Measurements from ENCODE around the gene INTS6. TPM values are rescaled to one million over a fixed set of nuclear protein-coding genes. Genes with fewer than 3 reads are reported as not detected.

Gene INTS6
- total RNA-seq, 4 donors from 2014 or later, result 22.4 to 35.0 (median 29.8) TPM

- ATAC-seq, result no peak
- no peak for TF ChIP-seq EP300 (IDR thresholded peaks at IDR 0.05)
- TF ChIP-seq POLR2A (IDR thresholded peaks at IDR 0.05), result no peak
- no peak for TF ChIP-seq POLR2AphosphoS5 (IDR thresholded peaks at IDR 0.05)
- TF ChIP-seq, protein P1, sequence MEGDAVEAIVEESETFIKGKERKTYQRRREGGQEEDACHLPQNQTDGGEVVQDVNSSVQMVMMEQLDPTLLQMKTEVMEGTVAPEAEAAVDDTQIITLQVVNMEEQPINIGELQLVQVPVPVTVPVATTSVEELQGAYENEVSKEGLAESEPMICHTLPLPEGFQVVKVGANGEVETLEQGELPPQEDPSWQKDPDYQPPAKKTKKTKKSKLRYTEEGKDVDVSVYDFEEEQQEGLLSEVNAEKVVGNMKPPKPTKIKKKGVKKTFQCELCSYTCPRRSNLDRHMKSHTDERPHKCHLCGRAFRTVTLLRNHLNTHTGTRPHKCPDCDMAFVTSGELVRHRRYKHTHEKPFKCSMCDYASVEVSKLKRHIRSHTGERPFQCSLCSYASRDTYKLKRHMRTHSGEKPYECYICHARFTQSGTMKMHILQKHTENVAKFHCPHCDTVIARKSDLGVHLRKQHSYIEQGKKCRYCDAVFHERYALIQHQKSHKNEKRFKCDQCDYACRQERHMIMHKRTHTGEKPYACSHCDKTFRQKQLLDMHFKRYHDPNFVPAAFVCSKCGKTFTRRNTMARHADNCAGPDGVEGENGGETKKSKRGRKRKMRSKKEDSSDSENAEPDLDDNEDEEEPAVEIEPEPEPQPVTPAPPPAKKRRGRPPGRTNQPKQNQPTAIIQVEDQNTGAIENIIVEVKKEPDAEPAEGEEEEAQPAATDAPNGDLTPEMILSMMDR (IDR thresholded peaks at IDR 0.05), result no peak
- H3K9me3 ChIP-seq, result no peaks in the 10 kb centered on the region
- H3K27ac ChIP-seq, result no peak overlapping the region
- peaks cover 0 to 9% (median 0%) of the 10 kb centered on the region in 3 donors for H3K4me1 ChIP-seq
- no peaks in the 10 kb centered on the region for H3K27me3 ChIP-seq
- WGBS, 2 donors (ENCODE audit: low coverage in 1 of 2), result 80 to 89% methylated on average over 1 of the region's 1 CpG
- H3K36me3 ChIP-seq, result peaks cover 0 to 3% of the 10 kb centered on the region in 2 donors
- H3K4me3 ChIP-seq, result no peak overlapping the region
These were observed 12.5 kb downstream of the INTS6 start for GRCh38 chr13:51440381-51440780.

DNA sequence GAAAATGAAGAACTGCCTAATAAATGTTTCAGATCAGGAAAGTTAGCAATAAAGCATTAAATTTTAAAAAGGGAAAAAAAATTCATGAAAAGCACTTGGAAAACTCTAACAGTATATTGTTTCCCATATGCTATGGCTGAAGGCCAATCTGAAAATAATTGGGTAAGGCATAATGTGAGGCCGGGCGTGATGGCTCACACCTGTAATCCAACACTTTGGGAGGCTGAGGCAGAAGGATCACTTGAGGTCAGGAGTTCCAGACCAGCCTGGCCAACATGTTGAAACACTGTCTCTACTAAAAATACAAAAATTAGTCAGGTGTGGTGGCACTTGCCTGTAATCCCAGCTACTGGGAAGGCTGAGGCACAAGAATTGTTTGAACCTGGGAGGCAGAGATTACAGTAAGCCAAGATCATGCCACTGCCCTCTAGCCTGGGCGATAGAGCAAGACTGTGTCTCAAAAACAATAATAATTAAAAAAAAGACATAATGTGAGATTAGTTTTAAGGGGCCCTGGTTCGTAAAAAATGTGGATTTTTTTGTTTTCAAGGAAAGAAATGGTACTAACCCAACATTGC, 15.2 kb downstream of the INTS6 start:
- 85 to 87% methylated on average over 4 of the region's 4 CpGs for WGBS, 2 donors (ENCODE audit: low coverage in 1 of 2)
- peaks cover 0 to 3% of the 10 kb centered on the region in 2 donors for H3K36me3 ChIP-seq
- ATAC-seq, result no peak
- no peaks in the 10 kb centered on the region for H3K27me3 ChIP-seq
- H3K4me1 ChIP-seq, result peaks cover 0 to 6% (median 0%) of the 10 kb centered on the region in 3 donors
- H3K27ac ChIP-seq, result no peak overlapping the region
- H3K9me3 ChIP-seq, result no peaks in the 10 kb centered on the region
- TF ChIP-seq EP300 (IDR thresholded peaks at IDR 0.05) (no peak), POLR2A (IDR thresholded peaks at IDR 0.05) (no peak), POLR2AphosphoS5 (IDR thresholded peaks at IDR 0.05) (no peak)
- TF ChIP-seq, protein P1 (IDR thresholded peaks at IDR 0.05), result no peak
- H3K4me3 ChIP-seq, result no peak overlapping the region

DNA sequence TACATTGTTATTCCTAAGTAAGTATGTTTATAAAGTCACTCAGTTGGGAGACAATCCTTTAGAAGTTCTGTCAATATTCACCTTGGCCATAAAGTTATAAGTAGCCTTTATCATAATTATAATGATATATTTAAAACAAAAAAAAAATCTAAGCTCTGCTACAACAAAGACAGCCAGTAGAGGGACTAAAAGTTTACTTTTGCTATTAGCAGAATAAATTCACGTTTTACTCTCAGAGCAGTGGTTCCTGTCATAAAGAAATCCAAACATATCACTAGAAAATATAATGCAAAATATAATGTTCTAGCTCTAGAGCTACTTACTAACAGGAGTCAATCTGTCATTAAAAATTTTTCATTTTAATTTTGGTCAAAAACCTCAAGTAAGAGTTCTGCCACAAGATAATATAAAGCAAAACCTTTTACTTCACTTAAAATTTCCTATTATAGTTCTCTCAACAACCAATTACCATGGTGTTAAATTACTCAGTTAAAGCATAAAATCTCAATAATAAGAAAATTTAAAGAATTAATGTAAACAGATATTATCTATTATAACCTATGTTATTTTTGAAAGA, 17.7 kb downstream of the INTS6 start:
- Histone ChIP-seq H3K36me3 (peaks cover 0 to 4% of the 10 kb centered on the region in 2 donors), H3K27me3 (no peaks in the 10 kb centered on the region), H3K4me3 (no peak overlapping the region), H3K27ac (no peak overlapping the region), H3K9me3 (no peaks in the 10 kb centered on the region), H3K4me1 (no peaks in the 10 kb centered on the region)
- no peak for ATAC-seq
- 0 to 4% methylated on average over 1 of the region's 1 CpG for WGBS, 2 donors (ENCODE audit: low coverage in 1 of 2)
- TF ChIP-seq, protein P1 (IDR thresholded peaks at IDR 0.05), result peak; percentile 15 to 47 (median 37)
- TF ChIP-seq POLR2AphosphoS5 (IDR thresholded peaks at IDR 0.05) (no peak), POLR2A (IDR thresholded peaks at IDR 0.05) (no peak)

GRCh38 chr13:51432576-51432975, 20.3 kb downstream of the INTS6 start:
- WGBS, 2 donors (ENCODE audit: low coverage in 1 of 2), result 66 to 72% methylated on average over 2 of the region's 2 CpGs
- no peak for ATAC-seq
- TF ChIP-seq POLR2A (IDR thresholded peaks at IDR 0.05), result no peak
- no peak for TF ChIP-seq EP300 (IDR thresholded peaks at IDR 0.05)
- TF ChIP-seq, protein P1 (IDR thresholded peaks at IDR 0.05), result no peak
- TF ChIP-seq POLR2AphosphoS5 (IDR thresholded peaks at IDR 0.05), result no peak

DNA sequence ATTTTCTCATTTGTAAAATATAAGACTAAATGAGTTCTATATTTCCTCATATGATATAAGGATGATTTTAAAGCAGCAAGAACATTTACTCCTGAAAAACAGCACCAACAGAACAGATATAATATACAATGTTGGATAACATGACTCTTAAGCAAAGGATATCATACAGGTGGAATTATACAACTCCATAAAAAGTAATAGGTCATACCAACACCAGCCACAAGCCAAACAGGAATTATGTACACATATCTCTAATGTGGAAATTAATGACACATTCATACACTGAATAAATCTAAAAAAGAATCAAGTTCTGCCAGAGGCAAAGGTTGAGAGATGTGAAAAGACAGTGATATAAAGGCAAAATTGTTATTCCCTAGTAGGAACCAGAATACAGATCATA, 25.9 kb downstream of the INTS6 start:
- Histone ChIP-seq H3K9me3 (no peaks in the 10 kb centered on the region), H3K4me1 (peaks cover 9 to 48% (median 11%) of the 10 kb centered on the region in 3 donors), H3K27ac (no peak overlapping the region), H3K36me3 (peaks cover 0 to 20% of the 10 kb centered on the region in 2 donors), H3K27me3 (no peaks in the 10 kb centered on the region), H3K4me3 (no peak overlapping the region)
- no peak for ATAC-seq
- TF ChIP-seq POLR2A (IDR thresholded peaks at IDR 0.05) (no peak), POLR2AphosphoS5 (IDR thresholded peaks at IDR 0.05) (no peak), EP300 (IDR thresholded peaks at IDR 0.05) (no peak)
- TF ChIP-seq, protein P1 (IDR thresholded peaks at IDR 0.05), result no peak

More at GRCh38 chr13:51432576-51432975, 20.3 kb downstream of the INTS6 start:
- no peak overlapping the region for H3K4me3 ChIP-seq
- H3K9me3 ChIP-seq, result no peaks in the 10 kb centered on the region
- H3K27ac ChIP-seq, result no peak overlapping the region
- H3K27me3 ChIP-seq, result no peaks in the 10 kb centered on the region
- H3K4me1 ChIP-seq, result peaks cover 0 to 3% (median 0%) of the 10 kb centered on the region in 3 donors
- H3K36me3 ChIP-seq, result peaks cover 0 to 20% of the 10 kb centered on the region in 2 donors
